NK-92 treated with Interleukin-12 subunit alpha and Interleukin-12 subunit beta, amount 100 ng/mL, for 24 hours (cell line): ENCODE results near the gene THSD7B.

Experiments used
- DNase-seq: peaks from one replicate; lab custom pipeline; 2025; lab: John Stamatoyannopoulos, UW

THSD7B gene

DNA sequence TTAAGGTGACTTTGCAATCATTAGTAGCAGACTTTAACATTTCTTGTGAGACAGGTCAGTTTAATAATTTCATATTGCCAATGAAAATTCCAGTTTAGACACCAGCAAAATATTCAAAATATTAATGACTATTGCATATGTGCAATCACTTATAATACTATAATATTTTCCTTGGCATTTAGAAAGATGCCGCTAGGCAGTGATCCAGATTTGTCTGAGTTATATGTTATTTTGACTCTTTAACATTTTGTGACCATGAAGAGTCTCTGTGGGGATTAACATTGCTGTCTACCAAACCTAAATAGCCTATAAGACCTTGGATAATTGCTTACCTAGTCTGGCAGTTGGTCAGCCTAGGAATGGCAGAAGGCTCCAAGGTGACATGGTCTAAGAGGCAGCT is 389.6 kb downstream of the THSD7B start:
- no peak for DNase-seq

- DNase-seq, result no peak
Observed at GRCh38 chr2:137155356-137156104, 390.2 kb downstream of the THSD7B start.

GRCh38 chr2:137156221-137156844 is 391.0 kb downstream of the THSD7B start:
- DNase-seq, result no peak

DNA sequence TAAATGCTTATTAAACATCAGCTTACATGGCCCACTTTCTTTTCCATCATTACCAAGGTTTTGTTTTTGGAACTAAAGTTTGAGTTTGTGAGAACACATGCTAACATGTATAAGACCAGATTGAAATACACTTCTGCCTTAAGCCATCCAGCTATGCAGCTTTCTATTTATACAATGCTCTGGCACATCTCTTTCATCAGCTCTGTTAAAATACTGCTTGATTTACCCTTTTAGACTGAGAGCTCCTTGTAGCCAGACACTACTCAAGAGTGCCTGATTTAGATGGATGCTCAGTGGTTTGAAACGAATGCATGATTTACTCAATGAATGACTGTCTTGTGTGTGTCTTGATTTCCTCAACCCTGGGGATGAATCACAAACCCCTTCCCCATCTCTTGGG is 392.5 kb downstream of the THSD7B start:
- DNase-seq, result no peak

GRCh38 chr2:137161250-137161649 is 395.9 kb downstream of the THSD7B start:
- DNase-seq, result no peak

GRCh38 chr2:137165968-137166367 is 400.6 kb downstream of the THSD7B start:
- DNase-seq, result no peak

DNA sequence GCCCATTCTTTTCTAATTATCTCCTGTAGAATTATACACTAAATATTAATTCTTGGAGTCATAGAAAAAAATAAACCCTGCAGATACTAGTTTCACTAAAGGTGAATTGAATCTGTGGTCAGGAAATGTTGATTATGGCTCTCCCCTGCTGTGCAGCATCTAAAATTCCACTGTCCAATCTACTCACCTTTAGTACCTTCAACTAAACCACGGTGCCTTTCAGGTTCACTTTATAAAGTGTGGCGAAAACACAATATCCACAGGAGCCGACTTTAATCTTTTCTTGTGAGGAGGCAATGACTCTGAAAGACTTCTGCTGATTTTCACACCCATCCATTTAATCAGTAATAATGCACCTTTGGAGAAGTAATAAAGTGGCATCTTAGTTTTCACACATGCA is 402.3 kb downstream of the THSD7B start:
- DNase-seq, result no peak

GRCh38 chr2:137168552-137168951 is 403.2 kb downstream of the THSD7B start:
- no peak for DNase-seq

GRCh38 chr2:137172162-137172561 is 406.8 kb downstream of the THSD7B start:
- DNase-seq, result no peak

- DNase-seq, result no peak
Observed at GRCh38 chr2:137173463-137173862, 408.1 kb downstream of the THSD7B start.

GRCh38 chr2:137175246-137175645 is 409.9 kb downstream of the THSD7B start:
- DNase-seq, result no peak

GRCh38 chr2:137178951-137179377 is 413.6 kb downstream of the THSD7B start:
- DNase-seq, result no peak

DNA sequence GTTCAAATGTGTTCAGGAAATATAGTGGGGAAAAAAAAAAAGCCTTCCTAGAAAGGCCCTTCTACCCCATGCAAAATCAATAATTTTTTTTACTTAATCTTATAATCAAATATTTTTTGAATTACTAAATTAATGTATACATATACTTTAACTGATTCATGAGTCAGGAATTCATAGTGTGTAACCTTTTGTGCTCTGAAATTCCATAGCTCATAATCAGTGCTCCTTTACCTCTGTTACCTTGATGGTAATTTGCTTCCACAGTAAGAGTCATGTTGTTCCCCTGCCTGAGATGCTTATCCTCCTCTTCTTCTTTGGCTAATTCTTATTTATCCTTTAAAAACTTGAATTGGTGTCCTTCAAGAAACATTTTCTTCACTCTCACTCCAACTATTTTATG is 414.2 kb downstream of the THSD7B start:
- no peak for DNase-seq

GRCh38 chr2:137180012-137180411 is 414.7 kb downstream of the THSD7B start:
- no peak for DNase-seq

DNA sequence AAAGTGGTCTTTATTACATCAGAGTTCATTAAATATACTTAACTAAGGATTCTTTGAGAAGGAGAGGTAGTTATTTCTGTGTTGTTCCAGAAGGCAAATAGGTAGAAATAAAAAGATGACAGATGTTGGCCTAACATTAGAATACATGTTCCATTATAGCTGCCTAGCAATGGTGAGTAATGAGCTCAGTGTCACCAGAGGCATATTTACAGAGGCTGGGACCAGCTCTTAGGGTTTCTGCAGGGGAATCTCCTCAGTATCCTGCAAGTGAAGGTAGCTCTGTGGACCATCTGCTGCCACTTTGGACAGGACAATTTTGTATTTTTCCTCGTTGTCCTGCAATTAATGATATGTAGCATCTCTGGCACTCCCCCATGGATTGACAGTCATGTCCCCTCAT is 416.0 kb downstream of the THSD7B start:
- DNase-seq, result no peak

DNA sequence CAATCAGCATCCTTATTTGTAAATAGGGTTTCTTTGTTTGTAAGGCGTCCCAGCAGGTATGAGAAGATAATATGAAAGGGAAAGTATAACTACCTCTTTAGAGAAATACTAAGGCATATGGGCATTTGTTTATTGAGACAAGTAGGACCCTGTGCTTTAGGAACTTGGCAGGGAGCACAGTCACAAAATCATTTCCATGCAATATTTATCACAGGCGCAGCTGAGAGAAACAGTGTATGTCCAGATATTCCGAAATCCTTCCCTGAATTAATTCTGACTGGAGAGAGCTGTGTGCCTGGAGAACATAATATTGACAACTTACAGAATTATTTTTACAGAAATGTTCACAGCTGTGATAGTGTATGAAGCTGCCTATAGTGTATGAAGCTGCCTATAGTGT is 416.7 kb downstream of the THSD7B start:
- no peak for DNase-seq

- DNase-seq, result no peak
Observed at GRCh38 chr2:137183206-137183898, 418.0 kb downstream of the THSD7B start.

DNA sequence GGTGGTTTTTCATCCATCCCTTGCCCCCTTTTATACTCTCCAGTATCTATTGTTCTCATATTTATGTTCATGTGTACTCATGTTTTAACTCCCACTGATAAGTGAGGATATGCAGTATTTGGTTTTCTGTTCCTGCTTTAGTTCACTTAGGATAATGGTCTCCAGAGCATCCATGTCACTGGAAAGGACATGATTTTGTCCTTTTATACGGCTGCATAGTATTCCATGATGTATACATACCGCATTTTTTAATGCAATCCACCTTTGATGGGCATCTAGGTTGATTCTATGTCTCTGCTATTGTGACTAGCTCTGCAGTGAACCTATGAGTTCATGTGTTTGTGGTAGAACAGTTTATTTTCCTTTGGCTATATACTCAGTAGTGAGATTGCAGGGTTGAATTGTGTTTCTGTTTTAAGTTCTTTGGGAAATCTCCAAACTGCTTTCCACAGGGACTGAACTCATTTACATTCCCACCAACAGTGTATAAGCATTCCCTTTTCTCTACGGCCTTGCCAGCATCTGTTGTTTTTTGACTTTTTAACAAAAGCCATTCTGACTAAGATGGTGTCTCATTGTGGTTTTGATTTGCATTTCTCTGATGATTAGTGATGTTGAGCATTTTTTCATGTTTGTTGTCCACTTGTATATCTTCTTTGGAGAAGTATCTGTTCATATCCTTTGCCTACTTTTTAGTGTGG is 420.2 kb downstream of the THSD7B start:
- DNase-seq, result no peak

DNA sequence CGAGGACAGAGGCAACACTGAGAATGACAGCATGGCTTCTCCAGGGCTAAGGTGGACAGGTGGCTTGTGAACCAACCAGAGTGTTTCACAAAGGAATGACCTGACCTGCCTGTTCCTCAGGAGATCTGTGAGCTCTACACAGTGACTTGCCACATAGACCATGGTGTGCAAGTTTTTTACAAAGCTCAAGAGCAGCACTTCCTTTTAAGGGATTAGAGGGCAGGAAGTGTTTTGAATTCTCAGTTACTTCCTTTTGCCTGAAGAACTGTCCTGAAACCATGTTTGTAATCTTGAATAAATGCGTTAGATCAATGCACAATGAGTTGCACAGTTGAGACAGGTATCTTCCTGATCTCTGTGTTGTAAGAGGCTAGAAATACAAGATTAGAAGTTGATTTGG is 421.9 kb downstream of the THSD7B start:
- DNase-seq, result no peak

GRCh38 chr2:137190411-137191195 is 425.3 kb downstream of the THSD7B start:
- DNase-seq, result no peak

- no peak for DNase-seq
Observed at GRCh38 chr2:137192366-137193310, 427.3 kb downstream of the THSD7B start.
